ENCODE data around the gene TRIM21. TPM values are rescaled to one million over a fixed set of nuclear protein-coding genes. Genes with fewer than 3 reads are reported as not detected.
"Not testable (repeated sequence)": the region's sequence is repeated elsewhere in the genome, so short reads cannot be mapped to it uniquely, and the experiment has no call there.

TRIM21 gene
- polyA plus RNA-seq, 1 of the 3 experiments (the other 2 are of a cell fraction) = 11.0 TPM

- 11% methylated on average over 1 of the region's 1 CpG for WGBS (ENCODE audit: low lambda C conversion rate)
- Histone ChIP-seq H3K27me3 (ENCODE audit: insufficient read depth) (peaks cover 6% of the 10 kb centered on the region; the same call in 1 of the 2 replicates), H3K36me3 (replicated peaks in 1 of 2; ENCODE audit: control insufficient read depth in 1 of 2, insufficient read depth in 2 of 2, low read length in 1 of 2) (no peaks in the 10 kb centered on the region), H3K27ac (ENCODE audit: low read depth in 2 of 2, low read length in 1 of 2) (no peak overlapping the region), H3K4me3 (ENCODE audit: low read depth in 2 of 2, low read length in 1 of 2) (no peak overlapping the region), H3K79me2 (ENCODE audit: insufficient read depth) (no peaks in the 10 kb centered on the region), H4K20me1 (ENCODE audit: insufficient read depth) (no peaks in the 10 kb centered on the region), H3K9me3 (no peaks in the 10 kb centered on the region), H3K4me2 (no peak overlapping the region), H3K9me2 (no peaks in the 10 kb centered on the region), H3F3A (replicated peaks; ENCODE audit: insufficient read depth) (no peaks in the 10 kb centered on the region), H2AFZ (ENCODE audit: low read depth) (no peak overlapping the region), H3K9ac (no peak overlapping the region), H3K4me1 (ENCODE audit: control insufficient read depth in 1 of 2, insufficient read depth in 2 of 2, low read depth in 1 of 2, low read length in 1 of 2) (no peaks in the 10 kb centered on the region)
- POLR2A ChIA-PET = no interaction called here
- CTCF ChIA-PET = interaction anchor here (1.1 kb wide), 1 partner anchor 229 kb away, joined by 4 read pairs; no protein-coding TSS in a partner anchor
- DNase-seq = no peak
- TF ChIP-seq, protein P1, sequence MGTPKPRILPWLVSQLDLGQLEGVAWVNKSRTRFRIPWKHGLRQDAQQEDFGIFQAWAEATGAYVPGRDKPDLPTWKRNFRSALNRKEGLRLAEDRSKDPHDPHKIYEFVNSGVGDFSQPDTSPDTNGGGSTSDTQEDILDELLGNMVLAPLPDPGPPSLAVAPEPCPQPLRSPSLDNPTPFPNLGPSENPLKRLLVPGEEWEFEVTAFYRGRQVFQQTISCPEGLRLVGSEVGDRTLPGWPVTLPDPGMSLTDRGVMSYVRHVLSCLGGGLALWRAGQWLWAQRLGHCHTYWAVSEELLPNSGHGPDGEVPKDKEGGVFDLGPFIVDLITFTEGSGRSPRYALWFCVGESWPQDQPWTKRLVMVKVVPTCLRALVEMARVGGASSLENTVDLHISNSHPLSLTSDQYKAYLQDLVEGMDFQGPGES (IDR thresholded peaks at IDR 0.05; ENCODE audit: low read depth, low read length) = no peak
- no peak for TF ChIP-seq POLR2AphosphoS5 (IDR thresholded peaks at IDR 0.05; ENCODE audit: low read depth, low read length)
- no peak for TF ChIP-seq GATA2 (CRISPR knock-in tag; IDR thresholded peaks at IDR 0.05)
- TF ChIP-seq, protein P2, sequence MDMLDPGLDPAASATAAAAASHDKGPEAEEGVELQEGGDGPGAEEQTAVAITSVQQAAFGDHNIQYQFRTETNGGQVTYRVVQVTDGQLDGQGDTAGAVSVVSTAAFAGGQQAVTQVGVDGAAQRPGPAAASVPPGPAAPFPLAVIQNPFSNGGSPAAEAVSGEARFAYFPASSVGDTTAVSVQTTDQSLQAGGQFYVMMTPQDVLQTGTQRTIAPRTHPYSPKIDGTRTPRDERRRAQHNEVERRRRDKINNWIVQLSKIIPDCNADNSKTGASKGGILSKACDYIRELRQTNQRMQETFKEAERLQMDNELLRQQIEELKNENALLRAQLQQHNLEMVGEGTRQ (IDR thresholded peaks at IDR 0.05; ENCODE audit: borderline replicate concordance, low read depth, low read length) = no peak
These were observed 23.3 kb upstream of the TRIM21 start for GRCh38 chr11:4416816-4417215.

- Histone ChIP-seq H3K36me3 (replicated peaks in 1 of 2; ENCODE audit: control insufficient read depth in 1 of 2, insufficient read depth in 2 of 2, low read length in 1 of 2) (no peaks in the 10 kb centered on the region), H3K9ac (no peak overlapping the region), H3K27me3 (ENCODE audit: insufficient read depth) (peaks cover 6% of the 10 kb centered on the region; the same call in 1 of the 2 replicates), H3K4me3 (ENCODE audit: low read depth in 2 of 2, low read length in 1 of 2) (no peak overlapping the region), H3K79me2 (ENCODE audit: insufficient read depth) (no peaks in the 10 kb centered on the region), H3K4me2 (no peak overlapping the region), H3K4me1 (ENCODE audit: control insufficient read depth in 1 of 2, insufficient read depth in 2 of 2, low read depth in 1 of 2, low read length in 1 of 2) (no peaks in the 10 kb centered on the region), H3K27ac (ENCODE audit: low read depth in 2 of 2, low read length in 1 of 2) (no peak overlapping the region), H3K9me2 (no peaks in the 10 kb centered on the region), H3F3A (replicated peaks; ENCODE audit: insufficient read depth) (no peaks in the 10 kb centered on the region), H2AFZ (ENCODE audit: low read depth) (no peak overlapping the region), H4K20me1 (ENCODE audit: insufficient read depth) (no peaks in the 10 kb centered on the region), H3K9me3 (no peaks in the 10 kb centered on the region)
- no peak for DNase-seq
- ChIA-PET POLR2A (no interaction called here), CTCF (interaction anchor here (0.6 to 1.1 kb wide), 2 partner anchors 10 to 229 kb away, joined by 3 to 4 read pairs; no protein-coding TSS in a partner anchor)
- TF ChIP-seq SMC3 (IDR thresholded peaks at IDR 0.05; ENCODE audit: low read depth, low read length) (no peak), EZH2phosphoT487 (IDR thresholded peaks at IDR 0.05; ENCODE audit: borderline replicate concordance, low read depth) (no peak), MEF2A (IDR thresholded peaks at IDR 0.05; ENCODE audit: borderline replicate concordance, low read depth) (no peak), NFIC (IDR thresholded peaks at IDR 0.05; ENCODE audit: borderline replicate concordance) (no peak), EP300 (IDR thresholded peaks at IDR 0.05; ENCODE audit: borderline replicate concordance in 1 of 2, low read depth in 1 of 2, low read length in 1 of 2) (no peak), CTCF (IDR thresholded peaks at IDR 0.05) (no peak)
- WGBS (ENCODE audit: low lambda C conversion rate) = 0% methylated on average over 1 of the region's 1 CpG
These were observed 22.8 kb upstream of the TRIM21 start for GRCh38 chr11:4416306-4416705.

GRCh38 chr11:4406206-4406605 lies 12.7 kb upstream of the TRIM21 start:
- H3K4me1 ChIP-seq (ENCODE audit: control insufficient read depth in 1 of 2, insufficient read depth in 2 of 2, low read depth in 1 of 2, low read length in 1 of 2); H3K4me3 ChIP-seq (ENCODE audit: low read depth in 2 of 2, low read length in 1 of 2); H3K27ac ChIP-seq (ENCODE audit: low read depth in 2 of 2, low read length in 1 of 2); DNase-seq; H2AFZ ChIP-seq (ENCODE audit: low read depth); H3F3A ChIP-seq (replicated peaks; ENCODE audit: insufficient read depth); H4K20me1 ChIP-seq (ENCODE audit: insufficient read depth); H3K27me3 ChIP-seq (ENCODE audit: insufficient read depth); H3K9me3 ChIP-seq; POLR2A ChIA-PET; H3K79me2 ChIP-seq (ENCODE audit: insufficient read depth); H3K36me3 ChIP-seq (replicated peaks in 1 of 2; ENCODE audit: control insufficient read depth in 1 of 2, insufficient read depth in 2 of 2, low read length in 1 of 2); H3K9me2 ChIP-seq; H3K9ac ChIP-seq; H3K4me2 ChIP-seq; CTCF ChIA-PET: not testable (repeated sequence)
- WGBS (ENCODE audit: low lambda C conversion rate) = 0% methylated on average over 1 of the region's 6 CpGs

Data from SK-N-SH (cell line).